A549 (cell line): ENCODE measurements around the gene TMEM138. TPM values are rescaled to one million over a fixed set of nuclear protein-coding genes. Genes with fewer than 3 reads are reported as not detected.

Experiments used
- ATAC-seq, 2 experiments: fragments of 200-7000 bp in 1 of 2; fragments of >200 bp in 1 of 2; cut with Nextera tagmentation in 1 of 2; cut with Tn5 transposase in 1 of 2; 3 replicates each; pipeline versions ENCODE4 v1.8.0 to v1.9.1; 2018 to 2020; ENCODE audit warnings: mild to moderate bottlenecking in 1 of 2, moderate library complexity in 1 of 2
- CTCF ChIA-PET: fragments of 300-600 bp; sonication (Branson Sonifier 250); formaldehyde crosslinking; extraction: SDS; loops from one replicate; lab custom pipeline; 2021; ENCODE audit warnings: antibody characterized with exemption, inconsistent platforms; lab: Yijun Ruan, JAX
- POLR2A ChIA-PET: fragments of 350-600 bp; formaldehyde crosslinking; extraction: SDS; loops from one replicate; lab custom pipeline; 2021; ENCODE audit warnings: antibody characterized with exemption, inconsistent platforms; lab: Yijun Ruan, JAX
- DNase-seq, 2 experiments: peaks; one replicate each; pipeline versions ENCODE4 v3.0.0 to v3.0.0-alpha.2; 2011 to 2016; ENCODE audit warnings: low read depth in 1 of 2, low spot score in 1 of 2
- FAIRE-seq: peaks from 2 replicates; lab custom pipeline; 2011; peaks lifted over from hg19 to GRCh38; lab: Jason Lieb, UNC
- H3K27ac ChIP-seq, 2 experiments: fragments of >200 bp; sonication (Bioruptor Twin); formaldehyde crosslinking; 3 replicates each; pipeline ENCODE4 v1.5.1; 2016 to 2017
- H3K4me1 ChIP-seq: fragments of >200 bp; sonication (Bioruptor Twin); formaldehyde crosslinking; 3 replicates; pipeline ENCODE4 v1.6.1; 2016
- H3K4me2 ChIP-seq: fragments of >200 bp; sonication (Bioruptor Twin); formaldehyde crosslinking; 3 replicates; pipeline ENCODE4 v1.6.1; 2016
- H3K4me3 ChIP-seq: fragments of >200 bp; sonication (Bioruptor Twin); formaldehyde crosslinking; 3 replicates; pipeline ENCODE4 v1.5.1; 2016
- H3K9me3 ChIP-seq: fragments of >200 bp; sonication (Bioruptor Twin); formaldehyde crosslinking; 3 replicates; pipeline ENCODE4 v1.6.1; 2016
- ATOH8 ChIP-seq: fragments of 250-450 bp; sonication (Bioruptor Pico); IDR thresholded peaks from 2 replicates; pipeline ENCODE4 v1.5.0; 2020; ENCODE audit warnings: low read depth, mild to moderate bottlenecking, moderate library complexity
- BHLHE40 ChIP-seq: IDR thresholded peaks from 2 replicates; pipeline ENCODE4 v1.6.1; 2012; ENCODE audit warnings: low read depth, low read length, inconsistent platforms
- CBX2 ChIP-seq: fragments of 200-600 bp; sonication (generic); IDR thresholded peaks from 2 replicates; pipeline ENCODE4 v1.6.1; 2016; ENCODE audit warnings: low read depth, mild to moderate bottlenecking, borderline replicate concordance
- CBX8 ChIP-seq: fragments of 200-600 bp; sonication (generic); IDR thresholded peaks from 2 replicates; pipeline ENCODE4 v1.6.1; 2016
- CHD2 ChIP-seq: fragments of 150-350 bp; IDR thresholded peaks from 2 replicates; pipeline ENCODE4 v1.6.1; 2014; ENCODE audit warnings: low read length; ENCODE audit not compliant: partially characterized antibody
- EP300 ChIP-seq, 2 experiments: fragments of >200 bp; sonication (Bioruptor Twin); formaldehyde crosslinking; IDR thresholded peaks; 2 replicates in 1 of 2; 3 replicates in 1 of 2; pipeline ENCODE4 v1.6.1; 2016 to 2017
- ESRRA ChIP-seq: fragments of 150-350 bp; IDR thresholded peaks from 2 replicates; pipeline ENCODE4 v1.6.1; 2014; ENCODE audit warnings: mild to moderate bottlenecking, low read length, borderline replicate concordance
- FOSB ChIP-seq: fragments of 250-450 bp; sonication (Bioruptor Pico); IDR thresholded peaks from 2 replicates; pipeline ENCODE4 v1.5.0; 2020; ENCODE audit warnings: mild to moderate bottlenecking, moderate library complexity
- GATA3 ChIP-seq: IDR thresholded peaks from 2 replicates; pipeline ENCODE4 v1.6.1; 2012; ENCODE audit warnings: borderline replicate concordance
- HDAC2 ChIP-seq: fragments of 200-600 bp; sonication (generic); IDR thresholded peaks from 2 replicates; pipeline ENCODE4 v1.6.1; 2016
- HES2 ChIP-seq: fragments of >200 bp; sonication (Bioruptor Twin); formaldehyde crosslinking; IDR thresholded peaks from 2 replicates; pipeline ENCODE4 v1.6.1; 2016
- HEYL ChIP-seq: fragments of 250-450 bp; sonication (Bioruptor Pico); IDR thresholded peaks from 2 replicates; pipeline ENCODE4 v1.8.0; 2021; ENCODE audit warnings: mild to moderate bottlenecking, moderate library complexity
- HOXA7 ChIP-seq: fragments of 250-450 bp; sonication (Bioruptor Pico); IDR thresholded peaks from 2 replicates; pipeline ENCODE4 v1.5.0; 2020; ENCODE audit warnings: mild to moderate bottlenecking, moderate library complexity
- JUN ChIP-seq, 2 experiments: fragments of >200 bp; sonication (Bioruptor Twin); formaldehyde crosslinking; IDR thresholded peaks; 2 replicates in 1 of 2; 3 replicates in 1 of 2; pipeline ENCODE4 v1.6.1; 2016 to 2017
- KDM5A ChIP-seq: fragments of 200-600 bp; sonication (generic); IDR thresholded peaks from 2 replicates; pipeline ENCODE4 v1.6.1; 2016; ENCODE audit warnings: antibody characterized with exemption, mild to moderate bottlenecking
- MAZ ChIP-seq: fragments of 150-350 bp; IDR thresholded peaks from 2 replicates; pipeline ENCODE4 v1.6.1; 2014; ENCODE audit warnings: antibody characterized with exemption, low read depth, low read length, borderline replicate concordance
- MYC ChIP-seq: IDR thresholded peaks from 2 replicates; pipeline ENCODE4 v1.6.1; 2012; ENCODE audit warnings: mild to moderate bottlenecking, inconsistent platforms, low read length, improper control_type of control experiment, borderline replicate concordance
- NPAS2 ChIP-seq: fragments of 250-450 bp; sonication (Bioruptor Pico); IDR thresholded peaks from 2 replicates; pipeline ENCODE4 v1.8.0; 2022; ENCODE audit warnings: mild to moderate bottlenecking, moderate library complexity, borderline replicate concordance
- NR3C1 ChIP-seq: fragments of >200 bp; sonication (Bioruptor Twin); formaldehyde crosslinking; IDR thresholded peaks from 3 replicates; pipeline ENCODE4 v1.6.1; 2017
- PBX3 ChIP-seq: IDR thresholded peaks from 2 replicates; pipeline ENCODE4 v1.6.1; 2012
- PHF8 ChIP-seq: fragments of 200-600 bp; sonication (generic); IDR thresholded peaks from 2 replicates; pipeline ENCODE4 v1.6.1; 2016; ENCODE audit warnings: low read depth, mild to moderate bottlenecking, antibody characterized with exemption, moderate library complexity, borderline replicate concordance
- POLR2A ChIP-seq: IDR thresholded peaks from 2 replicates; pipeline ENCODE4 v1.6.1; 2012; ENCODE audit warnings: mild to moderate bottlenecking, low read length
- POLR2AphosphoS2 ChIP-seq: conservative IDR thresholded peaks from 2 replicates; pipeline ENCODE4 v1.6.1; 2012; ENCODE audit warnings: low read length, improper control_type of control experiment, inconsistent platforms
- RARB ChIP-seq: fragments of 250-450 bp; sonication (Bioruptor Pico); IDR thresholded peaks from 2 replicates; pipeline ENCODE4 v1.8.0; 2021; ENCODE audit warnings: mild to moderate bottlenecking, moderate library complexity
- RFX5 ChIP-seq: fragments of 450-650 bp; IDR thresholded peaks from 2 replicates; pipeline ENCODE4 v1.7.1; 2014; ENCODE audit warnings: antibody characterized with exemption, mild to moderate bottlenecking, moderate library complexity
- RNF2 ChIP-seq: fragments of 200-600 bp; sonication (generic); IDR thresholded peaks from 2 replicates; pipeline ENCODE4 v1.6.1; 2016; ENCODE audit warnings: low read depth, mild to moderate bottlenecking, antibody characterized with exemption, moderate library complexity, borderline replicate concordance
- SMC3 ChIP-seq: fragments of >200 bp; sonication (Bioruptor Twin); formaldehyde crosslinking; IDR thresholded peaks from 3 replicates; pipeline ENCODE4 v1.6.1; 2018; ENCODE audit warnings: inconsistent platforms
- TP53 ChIP-seq: fragments of 250-450 bp; sonication (Bioruptor Pico); IDR thresholded peaks from 2 replicates; pipeline ENCODE4 v1.5.0; 2021; ENCODE audit warnings: mild to moderate bottlenecking, moderate library complexity
- ZC3H11A ChIP-seq: fragments of 450-650 bp; IDR thresholded peaks from 2 replicates; pipeline ENCODE4 v1.6.1; 2014; ENCODE audit warnings: antibody characterized with exemption, mild to moderate bottlenecking
- ZFP36 ChIP-seq: fragments of 450-650 bp; IDR thresholded peaks from 2 replicates; pipeline ENCODE4 v1.6.1; 2014; ENCODE audit warnings: borderline replicate concordance; ENCODE audit not compliant: partially characterized antibody
- ZSCAN20 ChIP-seq: fragments of 250-450 bp; sonication (Bioruptor Pico); IDR thresholded peaks from 2 replicates; pipeline ENCODE4 v1.8.0; 2022; ENCODE audit warnings: mild to moderate bottlenecking, moderate library complexity
- WGBS: methylation state at CpG from one replicate; pipeline ENCODE4 v1.1.6; 2017; ENCODE audit errors: missing lambda C conversion rate; 5-methylcytosine and 5-hydroxymethylcytosine counted together
- polyA plus RNA-seq, 4 experiments: library from polyadenylated mRNA; depleted of rRNA in 3 of 4; stranded (reverse); fragments of >200 nt; fragmentation: RNase III in 1 of 4; extraction: RNeasy Plus Mini Kit Qiagen cat#74134 plus additional on column Dnase treatment in 1 of 4; gene quantifications; 2 replicates in 3 of 4; 3 replicates in 1 of 4; pipeline ENCODE4 v1.2.3, GENCODE V29; 2011 to 2017

The TMEM138 gene
- polyA plus RNA-seq, 2 of the 4 experiments (the other 2 are of a cell fraction), result 80.3 to 143 TPM

GRCh38 chr11:61327669-61328071 is 34.5 kb upstream of the TMEM138 start:
- ATAC-seq, result no peak
- CTCF ChIA-PET, result interaction anchor here (0.9 to 5.6 kb wide), 7 partner anchors 9 to 189 kb away, joined by 3 to 41 read pairs (median 5); partner anchors contain the start of gene TMEM216
- Histone ChIP-seq H3K9me3 (no peaks in the 10 kb centered on the region), H3K27ac (no peak overlapping the region), H3K4me3 (no peak overlapping the region), H3K4me2 (no peak overlapping the region), H3K4me1 (peaks cover 13% of the 10 kb centered on the region)
- no peak for DNase-seq
- no peak for FAIRE-seq
- POLR2A ChIA-PET, result no interaction called here
- TF ChIP-seq GATA3 (no peak), FOSB (no peak), TP53 (CRISPR knock-in tag) (no peak), ZSCAN20 (CRISPR knock-in tag) (no peak), SMC3 (no peak), RFX5 (no peak), HOXA7 (CRISPR knock-in tag) (no peak), POLR2AphosphoS2 (no peak), HDAC2 (no peak), CHD2 (no peak), PHF8 (no peak), JUN (IDR thresholded peaks at IDR 0.05) (no peak), NPAS2 (no peak), BHLHE40 (no peak), NR3C1 (no peak)

- no peak overlapping the region for H3K4me3 ChIP-seq
- H3K27ac ChIP-seq, result no peak overlapping the region
- no peak for FAIRE-seq
- DNase-seq, result no peak
- TF ChIP-seq CBX2 (no peak), RFX5 (no peak), RARB (CRISPR knock-in tag) (no peak), ATOH8 (CRISPR knock-in tag) (no peak), HES2 (no peak), BHLHE40 (no peak), EP300 (IDR thresholded peaks at IDR 0.05) (no peak), RNF2 (no peak), MAZ (no peak), ESRRA (no peak), KDM5A (no peak), GATA3 (no peak), PHF8 (no peak)
- TF ChIP-seq, all 56 proteins: peak for 0
- WGBS, result 90% methylated on average over 9 of the region's 9 CpGs
- POLR2A ChIA-PET, result no interaction called here
- CTCF ChIA-PET, result interaction anchor here (1.4 to 5.6 kb wide), 5 partner anchors 8 to 64 kb away, joined by 3 to 41 read pairs (median 6); partner anchors contain the start of gene TMEM216
- Histone ChIP-seq H3K4me2 (no peak overlapping the region), H3K9me3 (no peaks in the 10 kb centered on the region), H3K4me1 (peaks cover 13% of the 10 kb centered on the region)
- ATAC-seq, result no peak
Observed at GRCh38 chr11:61328351-61328750, 33.8 kb upstream of the TMEM138 start.

- Histone ChIP-seq H3K4me2 (no peak overlapping the region), H3K9me3 (no peaks in the 10 kb centered on the region), H3K4me1 (peaks cover 25% of the 10 kb centered on the region), H3K27ac (no peak overlapping the region), H3K4me3 (no peak overlapping the region)
- no peak for FAIRE-seq
- 98% methylated on average over 4 of the region's 4 CpGs for WGBS
- ATAC-seq, result no peak
- DNase-seq, result no peak
- POLR2A ChIA-PET, result interaction anchor here (1.5 kb wide), 1 partner anchor 32 kb away, joined by 3 read pairs; the partner anchor contains the start of gene TMEM138
- CTCF ChIA-PET, result interaction anchor here (1.4 to 5.6 kb wide), 2 partner anchors 19 to 56 kb away, joined by 3 to 41 read pairs; no protein-coding TSS in a partner anchor
- TF ChIP-seq CBX8 (no peak), GATA3 (no peak), ZFP36 (no peak), POLR2A (no peak), PBX3 (no peak), HEYL (CRISPR knock-in tag) (no peak), BHLHE40 (no peak), NR3C1 (no peak), FOSB (no peak), MYC (no peak), SMC3 (no peak), MAZ (no peak), ESRRA (no peak), EP300 (IDR thresholded peaks at IDR 0.05) (no peak), ZC3H11A (no peak)
Observed at GRCh38 chr11:61329871-61330270, 32.3 kb upstream of the TMEM138 start.
